HepG2 (cell line): Measurements from ENCODE around the gene SETD5. TPM values are rescaled to one million over a fixed set of nuclear protein-coding genes. Genes with fewer than 3 reads are reported as not detected.
A peak's percentile ranks its signal among the peaks of the same experiment; 100 is the strongest.

Source experiments
- ATAC-seq: fragments of 200-7000 bp; cut with Tn5 transposase; 3 replicates; pipeline ENCODE4 v1.9.1; 2020; ENCODE audit warnings: mild to moderate bottlenecking, moderate library complexity
- BruUV-seq: library from RNA; stranded (reverse); fragments of 400-500 nt; replicated peaks from 2 replicates; lab custom pipeline; 2021; lab: Mats Ljungman, UMichigan
- CTCF ChIA-PET: fragments of 300-600 bp; formaldehyde crosslinking; extraction: SDS; loops from one replicate; lab custom pipeline; 2021; ENCODE audit warnings: low total read pairs, inconsistent platforms, low intra/inter-chr PET ratio; lab: Yijun Ruan, JAX
- POLR2A ChIA-PET: fragments of 350-600 bp; sonication (Branson Sonifier 250); formaldehyde crosslinking; loops from one replicate; lab custom pipeline; 2020; ENCODE audit warnings: antibody characterized with exemption, inconsistent platforms; lab: Yijun Ruan, JAX
- DNase-seq: peaks from one replicate; pipeline ENCODE4 v3.0.0-alpha.2; 2015; ENCODE audit warnings: low spot score
- FAIRE-seq: peaks from 3 replicates; lab custom pipeline; 2011; peaks lifted over from hg19 to GRCh38; lab: Jason Lieb, UNC
- H2AFZ ChIP-seq: one replicate; pipeline ENCODE4 v1.6.1; 2011; ENCODE audit warnings: low read length, inconsistent platforms
- H3K27ac ChIP-seq: fragments of 300-600 bp; 3 replicates; pipeline ENCODE4 v1.8.0; 2011; ENCODE audit warnings: mixed run types, mild to moderate bottlenecking, mixed read lengths, low read length, inconsistent platforms; ENCODE audit not compliant: insufficient read depth; ENCODE audit errors: extremely low read length
- H3K27me3 ChIP-seq, 2 experiments: fragments of 200-600 bp in 1 of 2; 2 replicates in 1 of 2; 3 replicates in 1 of 2; pipeline versions ENCODE4 v1.6.0 to v1.8.0; 2011; ENCODE audit warnings: low read length in 2 of 2, mild to moderate bottlenecking in 2 of 2, moderate library complexity in 2 of 2, inconsistent platforms in 1 of 2; ENCODE audit not compliant: insufficient read depth in 2 of 2, control insufficient read depth in 1 of 2
- H3K36me3 ChIP-seq, 2 experiments: fragments of 200-600 bp in 1 of 2; replicated peaks in 1 of 2; 2 replicates in 1 of 2; 3 replicates in 1 of 2; pipeline versions ENCODE4 v1.5.1 to v1.8.0; 2011; ENCODE audit warnings: low read length in 2 of 2, inconsistent platforms in 1 of 2; ENCODE audit not compliant: insufficient read depth in 2 of 2, control insufficient read depth in 1 of 2
- H3K4me1 ChIP-seq: 2 replicates; pipeline ENCODE4 v1.5.1; 2012; ENCODE audit warnings: low read length, inconsistent platforms; ENCODE audit not compliant: insufficient read depth
- H3K4me2 ChIP-seq: 2 replicates; pipeline ENCODE4 v1.6.0; 2011; ENCODE audit warnings: low read depth, low read length, inconsistent platforms
- H3K4me3 ChIP-seq, 3 experiments: fragments of 200-600 bp in 1 of 3; sonication (generic), shearing (Covaris generic) in 1 of 3; replicated peaks in 1 of 3; 2 replicates each; pipeline ENCODE4 v1.5.1; 2011 to 2016; ENCODE audit warnings: low read length in 3 of 3, inconsistent platforms in 2 of 3, low read depth in 2 of 3, mild to moderate bottlenecking in 2 of 3, control low read depth in 1 of 3, mixed read lengths in 1 of 3; ENCODE audit not compliant: insufficient read depth in 1 of 3
- H3K79me2 ChIP-seq: one replicate; pipeline ENCODE4 v1.6.1; 2011; ENCODE audit warnings: low read length, inconsistent platforms; ENCODE audit not compliant: insufficient read depth
- H3K9ac ChIP-seq: 2 replicates; pipeline ENCODE4 v1.6.0; 2011; ENCODE audit warnings: mild to moderate bottlenecking, low read depth, low read length, inconsistent platforms; ENCODE audit not compliant: insufficient read depth
- H3K9me3 ChIP-seq: 2 replicates; pipeline ENCODE4 v1.5.1; 2012; ENCODE audit warnings: mild to moderate bottlenecking, low read length
- H4K20me1 ChIP-seq: 2 replicates; pipeline ENCODE4 v1.6.0; 2011; ENCODE audit warnings: inconsistent platforms, mild to moderate bottlenecking, low read length, moderate library complexity; ENCODE audit not compliant: insufficient read depth
- ARNTL ChIP-seq: sonication (generic); formaldehyde crosslinking; IDR thresholded peaks from 2 replicates; pipeline ENCODE4 v1.4.0; 2020; ENCODE audit warnings: mild to moderate bottlenecking, missing genetic modification reagents
- ETV6 ChIP-seq: sonication (generic); formaldehyde crosslinking; conservative IDR thresholded peaks from 2 replicates; pipeline ENCODE4 v1.4.0; 2020; ENCODE audit warnings: missing genetic modification reagents
- KLF11 ChIP-seq: IDR thresholded peaks from 2 replicates; pipeline ENCODE4 v1.6.1; 2016; ENCODE audit warnings: missing compliant biosample characterization
- NFKBIZ ChIP-seq: IDR thresholded peaks from 2 replicates; pipeline ENCODE4 v1.6.1; 2018; ENCODE audit warnings: missing genetic modification reagents, missing compliant biosample characterization
- SNRNP70 ChIP-seq: fragments of 200-400 bp; formaldehyde crosslinking; IDR thresholded peaks from 2 replicates; pipeline ENCODE4 v1.6.1; 2017; ENCODE audit warnings: mild to moderate bottlenecking, low read depth, low read length, moderate library complexity
- ZNF33A ChIP-seq: sonication (generic); formaldehyde crosslinking; IDR thresholded peaks from 2 replicates; pipeline ENCODE4 v1.5.1; 2020; ENCODE audit warnings: missing genetic modification reagents, mild to moderate bottlenecking, moderate library complexity, borderline replicate concordance
- ZNF549 ChIP-seq: sonication (generic); formaldehyde crosslinking; IDR thresholded peaks from 2 replicates; pipeline ENCODE4 v1.5.0; 2020; ENCODE audit warnings: missing genetic modification reagents
- ZNF556 ChIP-seq: sonication (generic); formaldehyde crosslinking; IDR thresholded peaks from 2 replicates; pipeline ENCODE4 v1.4.0; 2020; ENCODE audit warnings: mild to moderate bottlenecking, missing genetic modification reagents, borderline replicate concordance
- ZNF570 ChIP-seq: sonication (generic); formaldehyde crosslinking; IDR thresholded peaks from 2 replicates; pipeline ENCODE4 v1.4.0; 2020; ENCODE audit warnings: mild to moderate bottlenecking, missing genetic modification reagents, borderline replicate concordance
- WGBS: methylation state at CpG from one replicate; pipeline ENCODE4 v1.1.6; 2017; ENCODE audit warnings: low lambda C conversion rate; 5-methylcytosine and 5-hydroxymethylcytosine counted together
- in situ Hi-C: cut with HindIII; loops from 2 replicates; pipeline ENCODE4 v1.10.0; 2017; ENCODE audit warnings: low pct_unique_long_range_greater_than_20kb; ENCODE audit not compliant: extremely low pct_ligation_motif_present
- intact Hi-C: fragments of 100-400 bp; cut with micrococcal nuclease; formaldehyde crosslinking; loops from one replicate; pipeline ENCODE4 v1.10.0; 2022; ENCODE audit not compliant: unreplicated experiment
- polyA plus RNA-seq, 8 experiments: library from polyadenylated mRNA; depleted of rRNA in 3 of 8; stranded (reverse) in 7 of 8; unstranded in 1 of 8; fragments of >200 nt; fragmentation: Illumina TruSeq in 4 of 8; extraction: Trizol in 4 of 8; gene quantifications; 2 replicates each; pipeline versions ENCODE4 v1.2.1 to v1.2.3, GENCODE V29; 2011 to 2016; ENCODE audit warnings: low read depth in 4 of 8, missing spikeins in 1 of 8, mixed read lengths in 1 of 8; ENCODE audit not compliant: insufficient read depth in 1 of 8
- total RNA-seq, 5 experiments: library from RNA; depleted of rRNA; stranded (reverse); fragments of >200 nt; fragmentation: Illumina TruSeq; extraction: Trizol; gene quantifications; 2 replicates each; pipeline ENCODE4 v1.2.3, GENCODE V29; 2016; ENCODE audit warnings: low read depth in 1 of 5
- TF ChIP-seq, protein P1 (sequence below): sonication (generic); formaldehyde crosslinking; IDR thresholded peaks from 2 replicates; pipeline ENCODE4 v1.4.0; 2020; ENCODE audit warnings: missing genetic modification reagents, borderline replicate concordance
- TF ChIP-seq, protein P2 (sequence below): sonication (generic); formaldehyde crosslinking; conservative IDR thresholded peaks from 2 replicates; pipeline ENCODE4 v1.4.0; 2020; ENCODE audit warnings: missing genetic modification reagents

Gene SETD5
- total and polyA plus RNA-seq, 2 of the 13 experiments (the other 11 are each of a cell fraction or from before 2014, with no cell fraction given) = 46.8 to 95.8 TPM

DNA sequence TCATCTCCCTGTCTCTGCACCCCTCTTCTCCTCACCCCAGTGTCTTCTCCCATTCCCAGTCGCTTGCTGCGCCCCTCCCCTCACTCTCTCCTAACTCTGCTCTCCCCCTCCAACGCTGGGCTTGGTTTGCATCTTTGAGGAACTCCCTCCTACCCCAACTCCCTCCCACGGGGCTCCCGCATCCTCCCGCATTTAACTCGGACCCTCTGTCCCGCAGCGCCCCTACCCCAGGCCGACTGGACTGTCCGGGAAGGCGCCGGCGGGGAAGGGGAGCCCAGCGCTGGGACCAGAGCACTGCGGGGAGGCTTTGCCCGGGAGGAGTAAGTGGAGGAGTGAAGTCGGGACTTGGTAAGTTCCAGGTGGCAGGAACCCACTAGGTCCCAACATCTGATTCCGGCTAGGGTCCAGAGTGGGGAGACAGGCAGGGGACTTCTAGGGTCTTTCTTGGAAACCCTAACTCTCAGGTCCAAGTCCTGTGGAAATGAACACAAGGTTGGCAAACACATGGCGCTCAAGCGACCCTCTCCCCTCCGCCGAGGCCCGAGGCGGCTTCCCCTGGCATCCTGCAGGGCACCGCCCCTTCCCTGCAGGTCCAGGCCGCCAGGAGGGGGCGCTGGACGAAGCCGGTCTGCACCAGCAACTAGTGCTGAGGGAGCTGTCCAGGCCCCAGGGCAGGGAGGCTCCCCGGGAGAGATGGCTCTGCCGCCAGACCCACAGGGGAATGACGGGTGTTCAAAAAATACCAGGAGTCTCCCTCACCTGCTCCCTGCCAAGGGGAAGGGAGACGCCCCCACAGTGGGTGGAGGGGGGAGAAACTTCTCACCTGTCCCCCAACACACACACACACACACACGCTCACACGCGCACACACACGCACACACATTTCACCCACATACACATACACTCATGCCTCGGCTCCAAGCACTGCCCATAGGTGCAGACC lies 103.0 kb downstream of the SETD5 start:
- no peaks in the 10 kb centered on the region for H4K20me1 ChIP-seq
- no peak overlapping the region for H3K9ac ChIP-seq
- no peak overlapping the region for H3K27ac ChIP-seq
- FAIRE-seq (no peak), ATAC-seq (peak; percentile 88), DNase-seq (peak; percentile 28)
- CTCF ChIA-PET = no interaction called here
- H2AFZ ChIP-seq = no peak overlapping the region
- BruUV-seq = no TSS peak
- no peaks in the 10 kb centered on the region for H3K36me3 ChIP-seq
- POLR2A ChIA-PET = no interaction called here
- intact Hi-C loops (loop anchor here (1.0 kb wide), 1 partner anchor 147 kb away; no protein-coding TSS in a partner anchor), in situ Hi-C loops (loop anchor here (5.0 kb wide), 1 partner anchor 227 kb away; no protein-coding TSS in a partner anchor)
- peaks cover 8% of the 10 kb centered on the region for H3K4me1 ChIP-seq
- H3K27me3 ChIP-seq = peaks cover 2 to 19% of the 10 kb centered on the region in 2 experiments; a peak in 3 of 5 replicates
- no peaks in the 10 kb centered on the region for H3K79me2 ChIP-seq
- no peaks in the 10 kb centered on the region for H3K9me3 ChIP-seq
- WGBS = 34% methylated on average over 25 of the region's 39 CpGs
- H3K4me3 ChIP-seq = peak overlapping the region in 1 of 3 experiments; percentile 6; a peak in 1 of 6 replicates
- H3K4me2 ChIP-seq = no peak overlapping the region; the same call in 1 of the 2 replicates
- TF ChIP-seq KLF11 (CRISPR knock-in tag) (no peak), SNRNP70 (no peak), ZNF570 (CRISPR knock-in tag) (no peak), ZNF33A (CRISPR knock-in tag) (no peak), ARNTL (CRISPR knock-in tag) (no peak), ZNF549 (CRISPR knock-in tag) (no peak), ZNF556 (CRISPR knock-in tag) (0 out of 2 replicates have a peak, but pooled peaks have one; percentile 64), ETV6 (CRISPR knock-in tag) (no peak), NFKBIZ (CRISPR knock-in tag) (no peak)
- TF ChIP-seq, protein P1, sequence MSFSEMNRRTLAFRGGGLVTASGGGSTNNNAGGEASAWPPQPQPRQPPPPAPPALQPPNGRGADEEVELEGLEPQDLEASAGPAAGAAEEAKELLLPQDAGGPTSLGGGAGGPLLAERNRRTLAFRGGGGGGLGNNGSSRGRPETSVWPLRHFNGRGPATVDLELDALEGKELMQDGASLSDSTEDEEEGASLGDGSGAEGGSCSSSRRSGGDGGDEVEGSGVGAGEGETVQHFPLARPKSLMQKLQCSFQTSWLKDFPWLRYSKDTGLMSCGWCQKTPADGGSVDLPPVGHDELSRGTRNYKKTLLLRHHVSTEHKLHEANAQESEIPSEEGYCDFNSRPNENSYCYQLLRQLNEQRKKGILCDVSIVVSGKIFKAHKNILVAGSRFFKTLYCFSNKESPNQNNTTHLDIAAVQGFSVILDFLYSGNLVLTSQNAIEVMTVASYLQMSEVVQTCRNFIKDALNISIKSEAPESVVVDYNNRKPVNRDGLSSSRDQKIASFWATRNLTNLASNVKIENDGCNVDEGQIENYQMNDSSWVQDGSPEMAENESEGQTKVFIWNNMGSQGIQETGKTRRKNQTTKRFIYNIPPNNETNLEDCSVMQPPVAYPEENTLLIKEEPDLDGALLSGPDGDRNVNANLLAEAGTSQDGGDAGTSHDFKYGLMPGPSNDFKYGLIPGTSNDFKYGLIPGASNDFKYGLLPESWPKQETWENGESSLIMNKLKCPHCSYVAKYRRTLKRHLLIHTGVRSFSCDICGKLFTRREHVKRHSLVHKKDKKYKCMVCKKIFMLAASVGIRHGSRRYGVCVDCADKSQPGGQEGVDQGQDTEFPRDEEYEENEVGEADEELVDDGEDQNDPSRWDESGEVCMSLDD = no peak
- TF ChIP-seq, protein P2, sequence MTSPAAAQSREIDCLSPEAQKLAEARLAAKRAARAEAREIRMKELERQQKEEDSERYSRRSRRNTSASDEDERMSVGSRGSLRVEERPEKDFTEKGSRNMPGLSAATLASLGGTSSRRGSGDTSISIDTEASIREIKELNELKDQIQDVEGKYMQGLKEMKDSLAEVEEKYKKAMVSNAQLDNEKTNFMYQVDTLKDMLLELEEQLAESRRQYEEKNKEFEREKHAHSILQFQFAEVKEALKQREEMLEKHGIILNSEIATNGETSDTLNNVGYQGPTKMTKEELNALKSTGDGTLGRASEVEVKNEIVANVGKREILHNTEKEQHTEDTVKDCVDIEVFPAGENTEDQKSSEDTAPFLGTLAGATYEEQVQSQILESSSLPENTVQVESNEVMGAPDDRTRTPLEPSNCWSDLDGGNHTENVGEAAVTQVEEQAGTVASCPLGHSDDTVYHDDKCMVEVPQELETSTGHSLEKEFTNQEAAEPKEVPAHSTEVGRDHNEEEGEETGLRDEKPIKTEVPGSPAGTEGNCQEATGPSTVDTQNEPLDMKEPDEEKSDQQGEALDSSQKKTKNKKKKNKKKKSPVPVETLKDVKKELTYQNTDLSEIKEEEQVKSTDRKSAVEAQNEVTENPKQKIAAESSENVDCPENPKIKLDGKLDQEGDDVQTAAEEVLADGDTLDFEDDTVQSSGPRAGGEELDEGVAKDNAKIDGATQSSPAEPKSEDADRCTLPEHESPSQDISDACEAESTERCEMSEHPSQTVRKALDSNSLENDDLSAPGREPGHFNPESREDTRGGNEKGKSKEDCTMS = no peak
